ENCODE measurements around the gene HCK.

The HCK gene
- total RNA-seq, result 0 to 0.04 (median 0) reads per million in 3 experiments

DNA sequence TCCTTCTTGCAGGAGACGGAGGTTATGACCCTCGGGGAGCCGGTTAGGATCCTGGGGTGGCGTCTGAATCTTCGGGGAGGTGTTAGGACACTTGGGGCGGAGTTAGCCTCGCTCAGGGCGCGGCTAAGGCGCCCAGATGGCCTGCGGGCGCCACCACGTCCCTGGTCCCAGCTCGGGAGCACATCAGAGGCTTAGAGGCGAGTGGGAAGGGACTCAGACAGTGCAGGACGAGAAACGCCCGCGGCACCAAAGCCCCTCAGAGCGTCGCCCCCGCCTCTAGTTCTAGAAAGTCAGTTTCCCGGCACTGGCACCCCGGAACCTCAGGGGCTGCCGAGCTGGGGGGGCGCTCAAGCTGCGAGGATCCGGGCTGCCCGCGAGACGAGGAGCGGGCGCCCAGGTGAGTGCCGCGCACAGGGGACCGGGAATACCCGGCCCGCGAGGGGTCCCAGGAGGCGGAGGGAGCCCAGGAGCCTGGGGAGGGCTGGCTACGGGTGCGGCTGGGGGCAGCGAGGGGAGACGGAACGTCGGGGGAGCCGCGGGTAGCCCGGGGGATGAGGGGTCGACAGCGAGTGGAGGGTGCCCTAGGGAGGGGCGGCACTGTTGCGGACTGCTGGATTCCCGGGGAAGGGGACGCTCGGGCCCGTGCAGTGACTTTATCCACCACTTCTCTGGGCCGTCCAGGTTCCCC lies at the start of gene HCK:
Gene HCK, plus strand, starts transcription at position 153 of the 688 bp plus-strand sequence.
- DNase-seq, result no peak

DNA sequence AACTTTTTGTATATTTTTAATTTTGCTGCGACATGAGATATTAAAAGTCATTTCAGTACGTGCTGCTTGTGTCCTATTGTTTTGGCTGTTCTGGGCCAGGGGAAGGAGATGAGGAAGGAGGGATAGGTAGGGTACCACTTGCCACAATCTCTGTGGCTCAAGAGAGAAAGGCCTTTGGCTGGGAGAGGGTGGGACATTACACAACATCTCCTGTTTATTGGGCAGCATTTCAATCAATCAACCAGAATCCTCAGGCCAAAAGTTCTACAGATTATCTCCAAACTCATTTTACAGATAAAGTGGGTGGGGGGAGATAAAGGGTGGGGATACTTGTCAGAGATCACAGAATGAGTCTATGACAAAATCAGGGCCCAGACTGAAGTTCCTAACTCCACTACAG lies 48.7 kb upstream of the HCK start:
- DNase-seq, result no peak

DNA sequence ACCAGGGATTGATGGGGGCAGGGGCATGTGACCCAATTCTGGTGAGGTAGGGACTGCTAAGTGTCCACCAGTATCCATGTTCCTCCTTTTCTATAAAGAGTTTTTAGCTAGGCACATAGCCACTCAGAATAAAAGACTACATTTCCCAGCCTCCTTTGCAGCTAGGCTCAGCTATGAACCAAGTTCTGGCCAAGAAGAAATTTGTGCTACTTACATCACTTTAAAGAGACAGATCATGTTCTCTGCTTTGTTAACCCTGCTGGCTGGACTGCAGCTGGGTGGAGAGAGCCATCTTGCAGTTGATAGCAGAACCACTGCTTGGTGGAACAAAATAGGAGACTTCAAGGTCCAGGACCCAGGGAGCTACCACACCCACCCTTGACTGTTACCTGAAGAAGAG lies 47.1 kb upstream of the HCK start:
- DNase-seq, result no peak

DNA sequence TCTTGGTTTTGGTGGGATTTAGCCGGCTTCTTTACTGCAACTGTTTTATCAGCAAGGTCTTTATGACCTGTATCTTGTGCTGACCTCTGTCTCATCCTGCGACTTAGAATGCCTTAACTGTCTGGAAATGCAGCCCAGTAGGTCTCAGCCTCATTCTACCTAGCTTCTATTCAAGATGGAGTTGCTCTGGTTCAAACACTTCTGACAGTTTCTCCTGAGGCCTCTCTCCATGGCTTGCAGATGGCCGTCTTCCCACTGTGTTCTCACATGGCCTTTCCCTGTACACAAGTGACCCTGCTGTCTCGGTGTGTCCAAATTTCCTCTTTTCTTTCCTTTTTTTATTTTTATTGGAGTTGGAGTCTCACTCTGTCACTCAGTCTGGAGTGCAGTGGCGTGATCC lies 46.0 kb upstream of the HCK start:
- DNase-seq, result no peak

DNA sequence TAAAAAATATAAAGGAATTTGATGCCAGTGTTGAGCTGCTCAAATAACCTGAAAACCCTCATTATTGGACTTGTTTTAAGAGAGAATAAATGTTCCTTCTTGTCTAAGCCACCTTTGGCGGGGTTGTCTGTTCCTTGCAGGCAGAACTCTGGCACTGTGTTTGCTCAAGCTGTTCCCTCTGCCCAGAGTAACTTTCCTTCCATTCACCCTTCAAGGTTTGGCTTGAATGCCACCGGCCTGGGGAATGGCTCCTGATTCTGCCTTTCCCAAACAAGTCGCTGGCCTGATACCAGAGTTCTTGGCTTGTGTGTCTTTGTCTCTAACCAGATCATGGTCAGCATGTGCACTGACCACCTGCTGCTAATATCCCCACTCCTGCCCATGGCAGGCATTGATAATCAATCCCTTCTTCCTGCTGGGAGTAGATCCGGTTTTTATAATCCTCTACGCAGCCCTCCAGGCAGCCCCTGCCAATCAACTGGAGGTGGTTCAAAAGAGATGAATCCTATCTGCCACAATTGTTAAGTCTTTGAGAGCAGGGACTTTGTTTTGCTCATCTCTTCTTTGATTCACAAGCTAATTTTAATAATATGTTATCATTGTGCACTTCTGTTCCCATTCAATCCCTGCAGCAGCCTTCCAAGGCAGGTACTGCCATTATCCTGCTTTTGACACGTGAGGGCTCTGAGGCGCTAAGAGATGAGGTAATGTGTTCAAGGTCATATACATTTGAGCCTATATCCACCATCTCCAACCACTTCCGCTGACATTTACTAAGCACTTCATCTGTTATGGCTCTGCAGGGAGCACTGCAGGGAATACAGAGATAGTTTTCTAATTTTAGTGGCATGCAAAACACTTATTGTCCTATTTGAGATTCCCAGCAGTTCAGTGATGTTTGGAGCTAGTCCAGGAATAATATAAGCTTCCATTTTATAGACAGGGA lies 44.9 kb upstream of the HCK start:
- no peak for DNase-seq

DNA sequence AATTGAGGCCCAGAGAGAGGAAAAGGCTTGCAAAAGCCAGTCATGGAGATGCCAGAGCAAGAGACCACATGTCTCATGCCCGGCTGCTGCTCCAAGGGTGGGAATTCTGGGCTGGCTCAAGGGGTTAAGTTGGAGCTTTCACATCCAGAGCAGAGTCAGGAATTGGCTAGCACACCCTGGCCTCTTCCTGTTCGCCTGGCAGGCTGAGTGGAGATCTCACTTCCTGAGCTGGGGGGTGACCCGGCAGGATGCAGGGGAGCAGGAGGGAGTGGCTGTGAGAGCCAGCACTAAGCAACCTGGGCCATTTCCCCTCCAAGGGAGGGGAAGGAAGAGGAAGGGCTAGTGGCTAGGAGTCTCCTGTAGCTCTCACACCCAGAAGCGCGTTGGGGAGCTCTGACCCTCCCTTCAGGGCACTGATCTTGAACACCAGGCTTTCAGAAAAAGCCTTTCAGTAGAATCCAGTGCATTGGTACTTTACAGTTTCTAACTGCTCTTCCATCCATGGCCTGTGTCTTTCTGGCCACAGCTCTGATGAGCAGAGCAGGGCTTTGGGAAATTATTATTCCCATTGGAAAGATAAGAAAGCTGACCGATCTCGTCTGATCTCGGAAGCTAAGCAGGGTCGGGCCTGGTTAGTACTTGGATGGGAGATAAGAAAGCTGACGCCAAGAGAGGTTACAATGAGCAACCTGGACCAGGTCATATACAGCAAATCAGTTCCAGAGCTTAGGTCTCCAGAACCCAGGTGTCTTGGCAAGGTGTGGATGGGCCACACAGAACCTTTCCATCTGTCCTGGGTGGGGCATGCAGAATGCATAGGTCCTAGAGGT lies 44.0 kb upstream of the HCK start:
- no peak for DNase-seq

DNA sequence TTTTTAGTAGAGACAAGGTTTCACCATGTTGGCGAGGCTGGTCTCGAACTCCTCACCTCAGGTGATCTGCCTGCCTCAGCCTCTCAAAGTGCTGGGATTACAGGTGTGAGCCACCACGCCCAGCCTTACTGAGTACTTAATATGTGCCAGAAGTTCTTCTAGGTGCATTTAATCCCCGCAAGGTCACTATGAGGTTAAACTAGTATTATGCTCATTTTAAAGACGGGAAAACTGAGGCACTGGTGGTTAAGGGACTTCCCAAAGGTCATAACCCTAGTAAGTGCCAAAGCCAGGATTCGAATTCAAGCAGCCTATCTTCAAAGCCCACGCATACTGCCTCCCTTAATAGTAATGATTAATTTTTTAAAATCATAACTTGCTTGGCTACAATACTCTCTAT lies 42.5 kb upstream of the HCK start:
- DNase-seq, result no peak

DNA sequence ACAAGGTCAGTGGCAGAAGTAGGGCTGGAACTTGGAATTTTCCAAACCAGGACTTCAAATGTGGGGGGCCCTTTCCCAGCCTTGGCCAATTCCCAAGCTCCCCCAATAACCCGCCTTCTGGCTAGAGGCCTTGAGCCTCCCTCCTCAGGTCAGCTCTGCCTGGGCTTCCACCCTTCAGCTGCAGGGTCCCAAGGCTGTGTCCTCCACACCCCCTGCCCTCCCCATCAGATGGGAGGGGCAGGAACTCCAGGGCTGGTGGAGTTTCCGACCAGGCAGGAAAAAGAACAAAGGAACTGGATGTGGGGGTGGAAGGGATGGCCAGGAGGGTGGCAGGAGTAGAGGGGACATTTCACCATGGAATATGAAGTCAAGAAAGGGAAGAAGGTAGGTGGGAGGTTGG lies 41.9 kb upstream of the HCK start, which contains the start of gene CCM2L:
Gene CCM2L, plus strand, starts transcription at position 338 of the 400 bp plus-strand sequence. Its CDS starts 17 bp downstream, at position 355.
- no peak for DNase-seq

DNA sequence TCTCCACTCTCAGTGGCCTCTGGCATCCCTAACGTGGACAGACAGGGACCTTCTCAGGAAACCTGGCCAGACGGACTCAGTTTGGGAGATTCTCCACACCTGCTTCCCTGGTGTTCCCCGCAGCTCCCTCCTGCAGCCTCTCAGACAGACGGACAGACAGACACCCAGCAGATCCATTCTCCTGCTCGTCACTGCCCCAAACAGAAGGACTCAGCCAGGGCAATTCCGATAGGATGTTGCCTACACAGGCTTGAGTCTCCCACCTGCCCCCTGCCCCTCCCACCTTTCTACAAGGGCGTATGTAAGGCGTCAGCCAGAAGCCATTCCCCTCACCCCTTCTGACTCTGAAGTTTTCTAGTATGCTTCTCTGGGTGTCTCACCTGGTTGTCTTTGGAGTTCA lies 41.4 kb upstream of the HCK start:
- no peak for DNase-seq

DNA sequence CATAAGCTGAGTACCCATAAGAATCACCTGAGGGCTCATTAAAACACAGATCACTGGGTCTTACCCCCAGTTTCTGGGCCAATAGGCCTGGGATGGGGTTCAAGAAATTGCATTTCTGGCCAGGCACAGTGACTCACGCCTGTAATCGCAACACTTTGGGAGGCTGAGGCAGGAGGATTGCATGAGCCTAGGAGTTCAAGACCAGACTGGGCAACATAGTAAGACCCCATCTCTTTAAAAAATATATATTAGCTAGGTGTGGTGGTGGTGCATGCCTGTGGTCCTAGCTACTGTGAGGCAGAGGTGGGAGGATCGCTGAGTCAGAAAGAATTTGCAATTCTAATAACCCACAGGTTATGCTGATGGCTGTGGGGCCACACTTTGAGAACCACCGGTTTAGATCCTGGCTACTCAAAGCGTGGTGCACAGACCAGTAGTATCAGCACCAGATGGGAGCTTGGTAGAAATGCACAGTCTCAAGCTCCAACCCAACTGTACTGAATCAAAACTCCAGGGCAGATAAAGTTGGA lies 39.8 kb upstream of the HCK start:
- no peak for DNase-seq

DNA sequence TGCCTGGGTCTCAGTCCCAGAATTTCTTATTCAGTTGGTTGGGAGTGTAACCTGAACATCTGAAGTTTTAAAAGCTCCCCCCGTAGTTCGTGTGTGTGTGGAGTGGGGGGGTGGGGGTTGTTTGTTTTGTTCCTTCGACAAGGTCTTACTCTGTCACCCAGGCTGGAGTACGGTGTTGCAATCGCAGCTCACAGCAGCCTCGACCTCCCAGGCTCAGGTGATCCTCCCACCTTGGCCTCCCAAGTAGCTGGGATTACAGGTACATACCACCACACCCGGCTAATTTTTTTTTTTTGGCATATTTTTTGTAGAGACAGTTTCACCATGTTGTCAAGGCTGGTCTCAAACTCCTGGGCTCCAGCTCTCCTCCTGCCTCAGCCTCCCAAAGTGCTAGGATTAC lies 38.7 kb upstream of the HCK start:
- no peak for DNase-seq

DNA sequence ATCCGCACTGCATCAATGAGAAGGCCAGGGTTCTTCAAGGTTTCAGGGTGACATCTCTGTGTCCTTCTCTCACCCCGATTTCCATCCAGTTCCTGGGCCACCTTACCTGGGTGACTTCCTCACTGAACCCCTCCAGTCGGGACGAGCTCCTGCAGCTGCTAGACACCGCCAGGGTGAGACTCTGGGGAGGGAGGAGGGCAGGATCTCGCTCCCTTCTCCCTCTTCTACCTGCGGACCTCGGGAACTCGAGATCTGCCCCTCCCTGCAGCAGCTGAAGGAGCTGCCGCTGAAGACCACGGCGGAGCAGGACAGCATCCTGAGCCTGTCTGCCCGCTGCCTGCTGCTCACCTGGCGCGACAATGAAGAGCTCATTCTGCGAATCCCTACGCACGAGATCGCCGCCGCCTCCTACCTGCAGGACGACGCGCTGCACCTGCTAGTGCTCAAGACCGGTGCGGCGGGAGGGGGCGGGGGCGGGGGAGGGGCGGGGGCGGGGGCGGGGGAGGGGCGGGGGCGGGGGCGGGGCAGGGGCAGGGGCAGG lies 34.3 kb upstream of the HCK start:
- peak; percentile 25 for DNase-seq

DNA sequence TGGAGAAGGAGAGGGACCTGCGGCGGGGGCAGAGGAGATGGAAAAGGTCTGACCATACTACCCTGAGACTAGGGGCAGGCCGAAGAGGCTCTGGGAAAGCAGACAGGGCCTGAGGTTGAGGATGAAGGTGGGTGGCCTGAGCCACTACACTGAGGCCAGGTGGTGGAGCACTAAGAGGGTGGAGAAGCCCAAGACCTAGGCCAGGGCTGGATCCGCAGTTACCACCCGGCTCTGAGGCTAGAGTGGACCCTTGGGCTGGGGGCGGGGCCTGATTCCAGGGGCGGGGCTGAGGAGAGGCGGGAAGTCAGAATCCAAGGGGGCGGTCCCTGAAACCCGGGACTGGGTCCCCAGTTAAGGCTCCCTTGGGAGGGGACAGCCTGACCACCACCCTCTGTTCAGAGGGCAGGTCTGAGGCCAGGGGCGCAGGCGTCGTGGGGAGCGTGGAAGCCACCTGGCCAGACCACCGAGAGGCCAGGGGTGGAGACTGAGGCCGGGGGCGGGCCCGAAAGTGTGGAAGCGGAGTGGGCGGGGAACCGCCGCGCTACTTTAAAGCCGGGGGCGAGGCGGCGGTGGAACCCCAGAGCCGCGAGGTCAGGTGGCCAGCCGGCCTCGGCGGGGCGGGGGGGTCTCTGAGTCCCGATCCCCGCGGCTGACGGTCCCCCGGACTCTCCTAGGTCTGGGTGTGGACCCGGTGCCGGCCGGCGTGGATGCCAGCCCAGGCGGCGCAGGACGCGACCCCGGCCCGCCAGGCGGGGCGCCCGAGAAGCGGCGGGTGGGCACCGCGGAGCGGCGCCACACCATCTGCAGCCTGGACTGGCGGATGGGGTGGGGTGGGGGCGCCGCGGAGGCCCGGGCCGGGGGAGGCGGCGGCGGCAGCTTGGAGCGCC lies 33.5 kb upstream of the HCK start:
- DNase-seq, result peak; percentile 23

DNA sequence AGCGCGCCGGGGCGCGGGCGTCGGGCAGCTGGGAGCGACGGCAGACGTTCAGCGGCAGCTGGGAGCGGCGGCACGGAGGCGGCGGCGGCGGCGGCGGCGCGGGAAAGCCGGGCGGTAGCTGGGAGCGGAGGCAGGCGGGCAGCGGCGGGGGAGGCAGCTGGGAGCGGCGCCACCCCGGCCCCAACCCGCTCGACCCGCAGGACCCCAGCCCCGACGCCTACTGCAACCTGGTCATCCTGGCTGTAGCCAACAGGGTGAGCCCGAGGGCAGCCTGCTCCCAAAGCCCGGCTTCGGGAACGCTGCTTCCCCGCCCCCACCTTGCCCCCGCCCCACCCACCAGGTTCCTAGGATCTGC lies 32.9 kb upstream of the HCK start:
- no peak for DNase-seq

DNA sequence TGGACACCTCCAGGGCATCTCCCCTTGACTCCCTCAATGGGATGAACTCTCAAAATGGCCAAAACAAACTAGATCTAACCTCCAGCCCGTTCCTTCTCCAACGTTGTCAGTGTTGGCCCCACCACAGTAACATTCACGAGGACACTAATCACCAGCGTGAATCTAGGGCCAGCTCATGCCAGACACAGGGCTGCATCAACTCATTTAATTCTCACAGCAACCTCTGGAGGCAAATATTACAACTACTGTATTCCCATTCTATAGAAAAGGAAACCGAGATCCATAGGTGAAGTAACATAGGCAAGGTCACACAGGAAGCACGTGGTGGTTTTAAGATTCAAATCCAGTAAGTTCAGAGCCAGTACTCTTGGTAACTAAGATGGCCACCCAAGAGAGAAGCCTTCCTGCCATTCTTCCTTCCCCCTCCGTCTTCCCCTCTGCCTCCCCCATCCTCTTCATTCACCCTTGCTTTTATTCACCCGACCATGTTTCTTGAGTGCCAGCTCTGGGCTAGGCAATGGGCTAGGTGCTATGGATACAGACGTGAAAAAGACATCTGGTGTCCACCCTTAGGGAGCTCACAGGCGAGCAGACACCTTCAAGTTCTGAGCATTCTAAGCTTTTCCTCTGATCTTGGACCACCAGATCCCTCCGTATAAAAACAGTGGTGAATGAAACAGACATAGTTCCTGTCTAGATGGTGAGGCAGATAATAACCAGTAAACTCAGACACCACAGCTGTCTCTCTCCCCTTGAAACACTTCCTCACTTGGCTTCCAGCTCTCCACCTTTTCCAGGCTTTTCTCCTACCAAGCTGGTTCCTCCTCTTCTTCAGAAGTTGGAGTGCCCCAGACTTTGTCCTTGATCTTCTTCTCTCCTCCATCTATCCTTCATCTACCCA lies 32.2 kb upstream of the HCK start:
- DNase-seq, result no peak

DNA sequence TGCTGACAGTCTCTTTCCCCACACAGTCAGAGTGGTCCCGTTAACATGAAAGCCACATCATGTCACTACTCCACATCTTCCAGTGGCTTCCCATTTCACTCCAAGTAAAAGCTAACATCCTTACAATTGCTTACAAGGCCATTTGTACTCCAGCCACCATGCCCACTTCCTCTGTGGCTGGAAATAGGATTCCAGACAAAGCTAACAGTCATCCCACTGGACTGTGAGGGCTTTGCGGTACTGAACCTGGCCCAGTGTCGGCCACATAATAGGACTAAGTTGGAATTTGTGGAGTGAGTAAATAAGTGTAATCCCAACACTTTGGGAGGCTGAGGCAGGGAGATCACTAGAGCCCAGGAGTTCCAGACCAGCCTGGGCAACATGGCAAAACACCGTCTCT lies 31.0 kb upstream of the HCK start:
- DNase-seq, result no peak

DNA sequence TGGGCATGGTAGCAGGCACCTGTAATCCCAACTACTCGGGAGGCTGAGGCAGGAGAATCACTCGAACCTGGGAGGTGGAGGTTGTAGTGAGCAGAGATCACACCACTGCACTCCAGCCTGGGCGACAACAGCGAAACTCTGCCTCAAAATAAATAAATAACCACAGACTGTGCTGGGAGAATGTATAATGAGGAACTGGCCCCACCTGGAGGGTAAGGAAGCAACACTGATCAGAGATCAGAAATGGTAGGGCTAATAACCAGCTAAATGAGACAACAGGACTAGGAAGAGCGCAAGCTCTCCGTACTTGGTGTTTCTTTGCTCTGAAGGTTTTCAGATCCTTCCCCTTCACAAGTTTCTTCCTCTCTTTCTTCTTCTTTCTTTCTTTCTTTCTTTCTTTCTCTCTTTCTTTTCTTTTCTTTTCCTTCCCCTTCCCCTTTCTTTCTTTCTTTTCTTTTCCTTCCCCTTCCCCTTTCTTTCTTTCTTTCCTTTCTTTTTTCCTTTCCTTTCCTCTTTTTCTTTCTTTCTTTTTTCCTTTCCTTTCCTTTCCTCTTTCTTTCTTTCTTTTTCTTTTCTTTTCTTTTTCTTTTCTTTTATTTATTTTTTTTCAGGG lies 27.3 kb upstream of the HCK start:
- DNase-seq, result no peak

DNA sequence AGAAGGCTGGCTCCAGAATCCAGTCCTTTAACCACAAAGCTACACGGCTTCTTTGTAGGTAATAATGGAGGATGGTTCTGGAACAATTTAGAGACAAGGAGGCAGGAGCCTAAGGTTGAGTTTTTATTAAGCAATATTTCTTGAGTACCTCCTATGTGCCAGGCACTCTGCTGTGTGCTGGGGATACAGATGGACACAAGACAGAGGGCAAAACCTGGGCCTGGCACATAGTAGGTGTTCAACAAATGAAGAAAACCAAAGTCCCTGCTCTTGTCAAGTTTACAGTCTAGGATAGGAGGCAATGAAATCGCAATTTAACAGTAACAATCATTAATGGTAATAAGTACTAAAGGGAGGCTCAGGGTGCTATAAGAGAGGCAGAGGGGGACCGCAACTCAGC lies 24.4 kb upstream of the HCK start:
- DNase-seq, result no peak

DNA sequence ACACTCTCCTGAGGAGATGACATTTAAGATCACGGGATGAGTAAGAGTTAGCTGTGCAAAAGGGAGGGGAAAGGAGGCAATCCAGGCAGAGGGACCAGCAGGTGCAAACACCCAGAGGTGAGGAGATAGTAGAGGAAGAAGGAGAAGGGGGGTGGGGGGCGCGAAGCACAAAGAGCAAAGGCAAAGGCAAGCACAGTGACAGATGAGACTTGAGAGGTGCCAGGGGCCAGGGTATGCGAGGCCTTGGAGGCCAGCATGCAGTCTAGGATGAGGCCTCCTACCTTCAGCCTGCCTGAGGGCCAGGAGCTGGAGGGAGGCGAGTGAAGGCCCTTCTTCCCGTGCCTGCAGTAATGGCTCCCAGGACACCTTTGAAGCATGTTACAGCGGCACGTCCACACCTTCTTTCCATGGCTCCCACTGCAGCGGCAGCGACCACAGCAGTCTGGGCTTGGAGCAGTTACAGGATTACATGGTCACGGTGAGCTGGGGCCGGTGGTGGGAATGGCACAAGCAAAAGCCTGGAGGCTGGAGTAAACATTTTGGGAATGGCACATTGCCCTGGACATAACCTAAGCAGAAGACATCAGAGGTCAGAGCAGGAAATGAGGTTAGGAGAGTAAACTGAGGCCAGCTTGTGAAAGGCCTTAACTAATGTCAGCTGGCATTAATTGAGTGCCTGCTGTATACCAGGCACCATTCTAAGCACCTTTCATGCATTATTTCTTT lies 23.2 kb upstream of the HCK start:
- DNase-seq, result no peak

Data from central memory CD4-positive, alpha-beta T cell (primary cell).